ENCODE measurements around the gene ARID1B.

The ARID1B gene

DNA sequence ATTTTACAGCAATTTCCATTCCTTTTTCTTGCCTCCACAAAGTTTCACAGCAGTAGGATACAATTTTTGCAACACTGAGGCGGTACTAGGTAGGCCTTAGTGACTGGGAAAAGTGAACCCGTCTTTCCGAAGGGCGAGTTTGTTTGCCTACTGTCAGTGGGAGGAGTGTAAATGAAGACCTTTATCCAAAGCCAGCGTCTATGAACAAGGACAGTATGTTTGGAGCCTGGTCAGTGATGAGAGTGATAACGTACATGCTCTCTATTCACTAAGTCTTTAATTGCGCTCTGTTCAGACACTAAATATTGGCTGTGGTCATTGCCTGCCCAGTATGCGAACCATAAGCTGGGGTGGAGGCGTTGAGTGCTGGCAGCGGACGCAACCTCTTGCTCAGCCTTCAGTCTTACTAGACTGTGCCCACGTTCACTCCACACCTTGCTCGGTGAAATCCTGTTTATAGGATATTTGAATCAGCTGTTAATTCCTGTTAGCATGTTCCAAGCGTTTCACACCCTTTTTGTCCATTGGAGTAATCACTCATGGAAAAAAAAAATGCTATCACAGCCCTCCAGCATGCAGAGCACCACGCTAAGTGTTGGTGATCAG lies 400.7 kb downstream of the ARID1B start:
- Histone ChIP-seq H3K9me3 (ENCODE audit: control insufficient read depth, insufficient read depth, low read depth, low read length) (no peaks in the 10 kb centered on the region), H3K4me3 (ENCODE audit: low read depth, low read length) (no peak overlapping the region), H3K27ac (ENCODE audit: extremely low read depth, low read depth, low read length) (no peak overlapping the region), H3K4me1 (ENCODE audit: control insufficient read depth, insufficient read depth, low read length) (no peaks in the 10 kb centered on the region), H3K36me3 (ENCODE audit: control insufficient read depth in 2 of 2, insufficient read depth in 1 of 2, low read length in 2 of 2) (peaks cover 0 to 20% of the 10 kb centered on the region in 2 experiments; a peak in 1 of 3 replicates)
- POLR2A ChIA-PET, result no interaction called here
- CTCF ChIA-PET, result interaction anchor here (1.9 kb wide), 1 partner anchor 132 kb away, joined by 6 read pairs; no protein-coding TSS in a partner anchor
- TF ChIP-seq EGR2 (tag by site-specific recombination; IDR thresholded peaks at IDR 0.05; ENCODE audit: low read depth) (no peak), ZNF175 (tag by site-specific recombination; IDR thresholded peaks at IDR 0.05) (no peak), ZSCAN16 (tag by site-specific recombination; IDR thresholded peaks at IDR 0.05) (no peak), ZNF112 (tag by site-specific recombination; IDR thresholded peaks at IDR 0.05) (no peak), ZNF514 (tag by site-specific recombination; IDR thresholded peaks at IDR 0.05) (no peak), ZNF133 (tag by site-specific recombination; IDR thresholded peaks at IDR 0.05) (no peak)
- TF ChIP-seq, protein P1, sequence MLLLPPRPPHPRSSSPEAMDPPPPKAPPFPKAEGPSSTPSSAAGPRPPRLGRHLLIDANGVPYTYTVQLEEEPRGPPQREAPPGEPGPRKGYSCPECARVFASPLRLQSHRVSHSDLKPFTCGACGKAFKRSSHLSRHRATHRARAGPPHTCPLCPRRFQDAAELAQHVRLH (tag by site-specific recombination; IDR thresholded peaks at IDR 0.05), result no peak

DNA sequence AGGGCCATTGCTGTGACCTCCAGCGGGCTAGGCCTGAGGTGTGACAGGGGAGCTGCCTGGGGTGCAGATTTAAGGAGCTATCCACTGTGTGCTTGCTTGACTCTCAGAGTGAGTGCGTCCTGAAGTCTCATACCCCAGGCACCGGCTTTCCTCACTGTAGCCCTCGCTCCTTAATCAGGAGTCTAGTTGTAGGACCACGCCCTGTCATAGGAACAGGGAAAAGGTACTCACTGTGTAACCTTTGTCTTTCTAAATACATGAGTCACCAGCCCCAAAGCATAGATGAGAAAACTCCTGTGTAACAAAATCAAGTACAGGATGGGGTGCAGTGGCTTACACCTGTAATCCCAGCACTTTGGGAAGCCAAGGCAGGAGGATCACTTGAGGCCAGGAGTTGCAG lies 404.5 kb downstream of the ARID1B start:
- Histone ChIP-seq H3K36me3 (ENCODE audit: control insufficient read depth in 2 of 2, insufficient read depth in 1 of 2, low read length in 2 of 2) (peaks cover 0 to 49% of the 10 kb centered on the region in 2 experiments; a peak in 1 of 3 replicates), H3K4me1 (ENCODE audit: control insufficient read depth, insufficient read depth, low read length) (0 out of 2 replicates have a peak, but pooled peaks cover under 1% of the 10 kb centered on the region), H3K27ac (ENCODE audit: extremely low read depth, low read depth, low read length) (no peak overlapping the region), H3K9me3 (ENCODE audit: control insufficient read depth, insufficient read depth, low read depth, low read length) (no peaks in the 10 kb centered on the region), H3K4me3 (ENCODE audit: low read depth, low read length) (no peak overlapping the region)
- TF ChIP-seq, protein P2, sequence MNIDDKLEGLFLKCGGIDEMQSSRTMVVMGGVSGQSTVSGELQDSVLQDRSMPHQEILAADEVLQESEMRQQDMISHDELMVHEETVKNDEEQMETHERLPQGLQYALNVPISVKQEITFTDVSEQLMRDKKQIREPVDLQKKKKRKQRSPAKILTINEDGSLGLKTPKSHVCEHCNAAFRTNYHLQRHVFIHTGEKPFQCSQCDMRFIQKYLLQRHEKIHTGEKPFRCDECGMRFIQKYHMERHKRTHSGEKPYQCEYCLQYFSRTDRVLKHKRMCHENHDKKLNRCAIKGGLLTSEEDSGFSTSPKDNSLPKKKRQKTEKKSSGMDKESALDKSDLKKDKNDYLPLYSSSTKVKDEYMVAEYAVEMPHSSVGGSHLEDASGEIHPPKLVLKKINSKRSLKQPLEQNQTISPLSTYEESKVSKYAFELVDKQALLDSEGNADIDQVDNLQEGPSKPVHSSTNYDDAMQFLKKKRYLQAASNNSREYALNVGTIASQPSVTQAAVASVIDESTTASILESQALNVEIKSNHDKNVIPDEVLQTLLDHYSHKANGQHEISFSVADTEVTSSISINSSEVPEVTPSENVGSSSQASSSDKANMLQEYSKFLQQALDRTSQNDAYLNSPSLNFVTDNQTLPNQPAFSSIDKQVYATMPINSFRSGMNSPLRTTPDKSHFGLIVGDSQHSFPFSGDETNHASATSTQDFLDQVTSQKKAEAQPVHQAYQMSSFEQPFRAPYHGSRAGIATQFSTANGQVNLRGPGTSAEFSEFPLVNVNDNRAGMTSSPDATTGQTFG (tag by site-specific recombination; IDR thresholded peaks at IDR 0.05; ENCODE audit: borderline replicate concordance), result no peak
- no peak for TF ChIP-seq SALL2 (tag by site-specific recombination; IDR thresholded peaks at IDR 0.05; ENCODE audit: borderline replicate concordance)
- TF ChIP-seq, protein P3, sequence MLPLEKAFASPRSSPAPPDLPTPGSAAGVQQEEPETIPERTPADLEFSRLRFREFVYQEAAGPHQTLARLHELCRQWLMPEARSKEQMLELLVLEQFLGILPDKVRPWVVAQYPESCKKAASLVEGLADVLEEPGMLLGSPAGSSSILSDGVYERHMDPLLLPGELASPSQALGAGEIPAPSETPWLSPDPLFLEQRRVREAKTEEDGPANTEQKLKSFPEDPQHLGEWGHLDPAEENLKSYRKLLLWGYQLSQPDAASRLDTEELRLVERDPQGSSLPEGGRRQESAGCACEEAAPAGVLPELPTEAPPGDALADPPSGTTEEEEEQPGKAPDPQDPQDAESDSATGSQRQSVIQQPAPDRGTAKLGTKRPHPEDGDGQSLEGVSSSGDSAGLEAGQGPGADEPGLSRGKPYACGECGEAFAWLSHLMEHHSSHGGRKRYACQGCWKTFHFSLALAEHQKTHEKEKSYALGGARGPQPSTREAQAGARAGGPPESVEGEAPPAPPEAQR (tag by site-specific recombination; IDR thresholded peaks at IDR 0.05), result no peak
- no peak for TF ChIP-seq ZNF248 (tag by site-specific recombination; IDR thresholded peaks at IDR 0.05)
- TF ChIP-seq GLIS1 (tag by site-specific recombination; IDR thresholded peaks at IDR 0.05), result no peak
- TF ChIP-seq GLI4 (tag by site-specific recombination; IDR thresholded peaks at IDR 0.05), result no peak
- no peak for TF ChIP-seq ZNF76 (tag by site-specific recombination; IDR thresholded peaks at IDR 0.05; ENCODE audit: borderline replicate concordance, low read depth)
- TF ChIP-seq, protein P4, sequence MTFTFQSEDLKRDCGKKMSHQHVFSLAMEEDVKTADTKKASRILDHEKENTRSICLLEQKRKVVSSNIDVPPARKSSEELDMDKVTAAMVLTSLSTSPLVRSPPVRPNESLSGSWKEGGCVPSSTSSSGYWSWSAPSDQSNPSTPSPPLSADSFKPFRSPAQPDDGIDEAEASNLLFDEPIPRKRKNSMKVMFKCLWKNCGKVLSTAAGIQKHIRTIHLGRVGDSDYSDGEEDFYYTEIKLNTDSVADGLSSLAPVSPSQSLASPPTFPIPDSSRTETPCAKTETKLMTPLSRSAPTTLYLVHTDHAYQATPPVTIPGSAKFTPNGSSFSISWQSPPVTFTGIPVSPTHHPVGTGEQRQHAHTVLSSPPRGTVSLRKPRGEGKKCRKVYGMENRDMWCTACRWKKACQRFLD (tag by site-specific recombination; IDR thresholded peaks at IDR 0.05), result no peak
- TF ChIP-seq, protein P5, sequence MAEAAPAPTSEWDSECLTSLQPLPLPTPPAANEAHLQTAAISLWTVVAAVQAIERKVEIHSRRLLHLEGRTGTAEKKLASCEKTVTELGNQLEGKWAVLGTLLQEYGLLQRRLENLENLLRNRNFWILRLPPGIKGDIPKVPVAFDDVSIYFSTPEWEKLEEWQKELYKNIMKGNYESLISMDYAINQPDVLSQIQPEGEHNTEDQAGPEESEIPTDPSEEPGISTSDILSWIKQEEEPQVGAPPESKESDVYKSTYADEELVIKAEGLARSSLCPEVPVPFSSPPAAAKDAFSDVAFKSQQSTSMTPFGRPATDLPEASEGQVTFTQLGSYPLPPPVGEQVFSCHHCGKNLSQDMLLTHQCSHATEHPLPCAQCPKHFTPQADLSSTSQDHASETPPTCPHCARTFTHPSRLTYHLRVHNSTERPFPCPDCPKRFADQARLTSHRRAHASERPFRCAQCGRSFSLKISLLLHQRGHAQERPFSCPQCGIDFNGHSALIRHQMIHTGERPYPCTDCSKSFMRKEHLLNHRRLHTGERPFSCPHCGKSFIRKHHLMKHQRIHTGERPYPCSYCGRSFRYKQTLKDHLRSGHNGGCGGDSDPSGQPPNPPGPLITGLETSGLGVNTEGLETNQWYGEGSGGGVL (tag by site-specific recombination; IDR thresholded peaks at IDR 0.05), result no peak
- no peak for TF ChIP-seq KLF10 (tag by site-specific recombination; IDR thresholded peaks at IDR 0.05)
- TF ChIP-seq ZXDB (tag by site-specific recombination; IDR thresholded peaks at IDR 0.05), result no peak
- TF ChIP-seq, protein P6, sequence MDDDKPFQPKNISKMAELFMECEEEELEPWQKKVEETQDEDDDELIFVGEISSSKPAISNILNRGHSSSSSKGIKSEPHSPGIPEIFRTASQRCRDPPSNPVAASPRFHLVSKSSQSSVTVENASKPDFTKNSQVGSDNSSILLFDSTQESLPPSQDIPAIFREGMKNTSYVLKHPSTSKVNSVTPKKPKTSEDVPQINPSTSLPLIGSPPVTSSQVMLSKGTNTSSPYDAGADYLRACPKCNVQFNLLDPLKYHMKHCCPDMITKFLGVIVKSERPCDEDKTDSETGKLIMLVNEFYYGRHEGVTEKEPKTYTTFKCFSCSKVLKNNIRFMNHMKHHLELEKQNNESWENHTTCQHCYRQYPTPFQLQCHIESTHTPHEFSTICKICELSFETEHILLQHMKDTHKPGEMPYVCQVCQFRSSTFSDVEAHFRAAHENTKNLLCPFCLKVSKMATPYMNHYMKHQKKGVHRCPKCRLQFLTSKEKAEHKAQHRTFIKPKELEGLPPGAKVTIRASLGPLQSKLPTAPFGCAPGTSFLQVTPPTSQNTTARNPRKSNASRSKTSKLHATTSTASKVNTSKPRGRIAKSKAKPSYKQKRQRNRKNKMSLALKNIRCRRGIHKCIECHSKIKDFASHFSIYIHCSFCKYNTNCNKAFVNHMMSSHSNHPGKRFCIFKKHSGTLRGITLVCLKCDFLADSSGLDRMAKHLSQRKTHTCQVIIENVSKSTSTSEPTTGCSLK (tag by site-specific recombination; IDR thresholded peaks at IDR 0.05), result no peak
- no peak for TF ChIP-seq ZNF19 (tag by site-specific recombination; IDR thresholded peaks at IDR 0.05; ENCODE audit: low read depth)
- no peak for TF ChIP-seq ZNF133 (tag by site-specific recombination; IDR thresholded peaks at IDR 0.05)
- TF ChIP-seq ZNF777 (tag by site-specific recombination; IDR thresholded peaks at IDR 0.05; ENCODE audit: borderline replicate concordance), result no peak
- ChIA-PET CTCF (interaction anchor here (0.6 to 1.3 kb wide), 5 partner anchors 22 to 147 kb away, joined by 3 read pairs; no protein-coding TSS in a partner anchor), POLR2A (no interaction called here)

Measured in HEK293 (cell line).